ENCODE measurements around the gene PHKA2. TPM values are rescaled to one million over a fixed set of nuclear protein-coding genes. Genes with fewer than 3 reads are reported as not detected.

The PHKA2 gene
- total RNA-seq, 4 donors from 2014 or later, result 18.0 to 32.7 (median 26.6) TPM

- H3K27me3 ChIP-seq, result peaks cover 0 to 5% of the 10 kb centered on the region in 2 donors
- H3K27ac ChIP-seq, result peak overlapping the region in 2 of 4 donors; percentile 81 to 88
- no peak overlapping the region for H3K4me3 ChIP-seq
- 86 to 89% methylated on average over 8 of the region's 8 CpGs for WGBS, 2 donors
- H3K9me3 ChIP-seq, result no peaks in the 10 kb centered on the region
- TF ChIP-seq EP300 (IDR thresholded peaks at IDR 0.05) (no peak), POLR2A (IDR thresholded peaks at IDR 0.05) (no peak), CTCF (IDR thresholded peaks at IDR 0.05) (no peak)
- no peak for DNase-seq (ENCODE audit: low spot score in 2 of 2)
- no peaks in the 10 kb centered on the region for H3K36me3 ChIP-seq
- peaks cover 0 to 19% (median 3%) of the 10 kb centered on the region in 4 donors for H3K4me1 ChIP-seq
Observed at GRCh38 chrX:18872621-18873020, 111.3 kb downstream of the PHKA2 start.

GRCh38 chrX:18871970-18872369 lies 111.9 kb downstream of the PHKA2 start:
- Histone ChIP-seq H3K27me3 (peaks cover 0 to 4% of the 10 kb centered on the region in 2 donors), H3K27ac (peak overlapping the region in 2 of 4 donors; percentile 81 to 88), H3K4me1 (peaks cover 0 to 19% (median 3%) of the 10 kb centered on the region in 4 donors), H3K9me3 (no peaks in the 10 kb centered on the region), H3K36me3 (no peaks in the 10 kb centered on the region), H3K4me3 (no peak overlapping the region)
- no peak for DNase-seq (ENCODE audit: low spot score in 2 of 2)
- 39 to 68% methylated on average over 5 to 11 of the region's 12 CpGs for WGBS, 2 donors
- TF ChIP-seq CTCF (IDR thresholded peaks at IDR 0.05) (no peak), EP300 (IDR thresholded peaks at IDR 0.05) (no peak)

- H3K4me1 ChIP-seq, result peaks cover 0 to 19% (median 3%) of the 10 kb centered on the region in 4 donors
- H3K9me3 ChIP-seq, result no peaks in the 10 kb centered on the region
- H3K4me3 ChIP-seq, result no peak overlapping the region
- peak overlapping the region in 2 of 4 donors; percentile 67 to 88 for H3K27ac ChIP-seq
- no peak for DNase-seq (ENCODE audit: low spot score in 2 of 2)
- 49 to 52% methylated on average over 8 to 10 of the region's 10 CpGs for WGBS, 2 donors
- H3K27me3 ChIP-seq, result no peaks in the 10 kb centered on the region
- H3K36me3 ChIP-seq, result no peaks in the 10 kb centered on the region
- no peak for TF ChIP-seq EP300 (IDR thresholded peaks at IDR 0.05)
- TF ChIP-seq POLR2A (IDR thresholded peaks at IDR 0.05), result no peak
- TF ChIP-seq CTCF (IDR thresholded peaks at IDR 0.05), result no peak
Observed at GRCh38 chrX:18871161-18871890, 112.6 kb downstream of the PHKA2 start.

GRCh38 chrX:18864390-18864920 lies 119.5 kb downstream of the PHKA2 start:
- no peaks in the 10 kb centered on the region for H3K4me1 ChIP-seq
- H3K27me3 ChIP-seq, result no peaks in the 10 kb centered on the region
- no peak for DNase-seq (ENCODE audit: low spot score in 2 of 2)
- no peak overlapping the region for H3K27ac ChIP-seq
- no peak overlapping the region for H3K4me3 ChIP-seq
- no peak for TF ChIP-seq CTCF (IDR thresholded peaks at IDR 0.05)
- no peak for TF ChIP-seq POLR2A (IDR thresholded peaks at IDR 0.05)
- no peak for TF ChIP-seq EP300 (IDR thresholded peaks at IDR 0.05)
- H3K9me3 ChIP-seq, result no peaks in the 10 kb centered on the region
- H3K36me3 ChIP-seq, result no peaks in the 10 kb centered on the region
- WGBS, 2 donors, result 84 to 88% methylated on average over 14 to 15 of the region's 15 CpGs

- TF ChIP-seq POLR2A (IDR thresholded peaks at IDR 0.05) (no peak), EP300 (IDR thresholded peaks at IDR 0.05) (no peak)
- H3K27ac ChIP-seq, result no peak overlapping the region
- no peaks in the 10 kb centered on the region for H3K9me3 ChIP-seq
- DNase-seq (ENCODE audit: low spot score in 2 of 2), result no peak
- WGBS, 2 donors, result 87 to 90% methylated on average over 5 of the region's 5 CpGs
- H3K4me1 ChIP-seq, result no peaks in the 10 kb centered on the region
- no peaks in the 10 kb centered on the region for H3K36me3 ChIP-seq
- H3K27me3 ChIP-seq, result no peaks in the 10 kb centered on the region
- H3K4me3 ChIP-seq, result no peak overlapping the region
Observed at GRCh38 chrX:18861511-18861910, 122.4 kb downstream of the PHKA2 start.
